HEK293 (cell line): ENCODE data around the gene NOM1.

Source experiments
- CTCF ChIP-seq: fragments of 450-650 bp; formaldehyde crosslinking; IDR thresholded peaks from 2 replicates; pipeline ENCODE4 v1.5.1; 2016; ENCODE audit warnings: missing biosample characterization, missing genetic modification characterization
- ZNF138 ChIP-seq: fragments of 450-650 bp; formaldehyde crosslinking; IDR thresholded peaks from 2 replicates; pipeline ENCODE4 v1.5.1; 2016; ENCODE audit warnings: missing biosample characterization, missing genetic modification characterization, borderline replicate concordance
- ZNF184 ChIP-seq: fragments of 450-650 bp; IDR thresholded peaks from 2 replicates; pipeline ENCODE4 v1.5.1; 2018; ENCODE audit warnings: missing biosample characterization, mild to moderate bottlenecking, missing genetic modification characterization
- ZNF362 ChIP-seq: fragments of 450-650 bp; formaldehyde crosslinking; IDR thresholded peaks from 2 replicates; pipeline ENCODE4 v1.5.1; 2016; ENCODE audit warnings: missing biosample characterization, missing genetic modification characterization
- ZNF398 ChIP-seq: fragments of 450-650 bp; formaldehyde crosslinking; IDR thresholded peaks from 2 replicates; pipeline ENCODE4 v1.5.1; 2017; ENCODE audit warnings: missing biosample characterization, missing genetic modification characterization
- ZNF677 ChIP-seq: fragments of 450-650 bp; IDR thresholded peaks from 2 replicates; pipeline ENCODE4 v1.5.0; 2018; ENCODE audit warnings: missing biosample characterization, mild to moderate bottlenecking, missing genetic modification characterization, moderate library complexity

GRCh38 chr7:156986378-156986777 lies 36.9 kb downstream of the NOM1 start:
- TF ChIP-seq ZNF398 (tag by site-specific recombination): no peak
- TF ChIP-seq ZNF138: no peak
- no peak for TF ChIP-seq ZNF362 (tag by site-specific recombination)
- TF ChIP-seq CTCF (tag by site-specific recombination): no peak
- no peak for TF ChIP-seq ZNF677 (tag by site-specific recombination)
- no peak for TF ChIP-seq ZNF184 (tag by site-specific recombination)
